PFSK-1 (cell line): ENCODE data around the gene COL7A1.

ENCODE experiments used
- FOXP2 ChIP-seq: optimal IDR thresholded peaks from 2 replicates; pipeline ENCODE3; 2011; ENCODE audit warnings: borderline replicate concordance, control low read depth, inconsistent platforms; ENCODE audit not compliant: insufficient read depth; ENCODE audit errors: extremely low read length, extremely low read depth
- POLR2AphosphoS5 ChIP-seq: IDR thresholded peaks from 2 replicates; pipeline ENCODE4 v1.6.1; 2012; ENCODE audit warnings: low read depth, mild to moderate bottlenecking, control low read depth, low read length, moderate library complexity
- TF ChIP-seq, protein P1 (sequence below), 2 experiments: IDR thresholded peaks; 2 replicates each; pipeline versions ENCODE4 v1.6.1 to v1.8.0; 2011 to 2012; ENCODE audit warnings: low read depth in 2 of 2, low read length in 2 of 2, control low read depth in 1 of 2, inconsistent platforms in 1 of 2, mild to moderate bottlenecking in 1 of 2, moderate library complexity in 1 of 2; ENCODE audit not compliant: insufficient read depth in 1 of 2

DNA sequence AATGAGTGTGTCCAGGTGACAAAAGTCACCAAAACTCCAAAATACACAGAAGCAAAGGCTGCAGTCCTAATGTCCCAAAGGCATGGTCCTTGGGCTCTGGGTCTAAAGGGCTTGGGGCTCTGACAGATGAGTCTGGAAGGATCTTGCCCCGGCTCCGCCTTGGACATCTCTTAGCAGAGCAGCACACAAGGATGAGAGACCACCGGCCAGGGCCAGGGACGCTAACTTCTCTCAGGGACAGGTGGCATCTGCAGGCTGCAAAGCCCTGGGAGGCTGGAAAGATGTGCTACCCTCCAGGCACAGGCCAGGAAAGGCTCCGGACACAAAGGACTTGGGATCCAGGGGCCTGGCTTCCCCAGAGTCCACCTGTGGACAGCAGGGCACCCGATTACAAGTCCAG is 77.1 kb downstream of the COL7A1 start:
- TF ChIP-seq, protein P1, sequence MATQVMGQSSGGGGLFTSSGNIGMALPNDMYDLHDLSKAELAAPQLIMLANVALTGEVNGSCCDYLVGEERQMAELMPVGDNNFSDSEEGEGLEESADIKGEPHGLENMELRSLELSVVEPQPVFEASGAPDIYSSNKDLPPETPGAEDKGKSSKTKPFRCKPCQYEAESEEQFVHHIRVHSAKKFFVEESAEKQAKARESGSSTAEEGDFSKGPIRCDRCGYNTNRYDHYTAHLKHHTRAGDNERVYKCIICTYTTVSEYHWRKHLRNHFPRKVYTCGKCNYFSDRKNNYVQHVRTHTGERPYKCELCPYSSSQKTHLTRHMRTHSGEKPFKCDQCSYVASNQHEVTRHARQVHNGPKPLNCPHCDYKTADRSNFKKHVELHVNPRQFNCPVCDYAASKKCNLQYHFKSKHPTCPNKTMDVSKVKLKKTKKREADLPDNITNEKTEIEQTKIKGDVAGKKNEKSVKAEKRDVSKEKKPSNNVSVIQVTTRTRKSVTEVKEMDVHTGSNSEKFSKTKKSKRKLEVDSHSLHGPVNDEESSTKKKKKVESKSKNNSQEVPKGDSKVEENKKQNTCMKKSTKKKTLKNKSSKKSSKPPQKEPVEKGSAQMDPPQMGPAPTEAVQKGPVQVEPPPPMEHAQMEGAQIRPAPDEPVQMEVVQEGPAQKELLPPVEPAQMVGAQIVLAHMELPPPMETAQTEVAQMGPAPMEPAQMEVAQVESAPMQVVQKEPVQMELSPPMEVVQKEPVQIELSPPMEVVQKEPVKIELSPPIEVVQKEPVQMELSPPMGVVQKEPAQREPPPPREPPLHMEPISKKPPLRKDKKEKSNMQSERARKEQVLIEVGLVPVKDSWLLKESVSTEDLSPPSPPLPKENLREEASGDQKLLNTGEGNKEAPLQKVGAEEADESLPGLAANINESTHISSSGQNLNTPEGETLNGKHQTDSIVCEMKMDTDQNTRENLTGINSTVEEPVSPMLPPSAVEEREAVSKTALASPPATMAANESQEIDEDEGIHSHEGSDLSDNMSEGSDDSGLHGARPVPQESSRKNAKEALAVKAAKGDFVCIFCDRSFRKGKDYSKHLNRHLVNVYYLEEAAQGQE (IDR thresholded peaks at IDR 0.05; ENCODE audit: insufficient read depth in 1 of 2, low read depth in 2 of 2, low read length in 2 of 2) = no peak
- no peak for TF ChIP-seq FOXP2
- no peak for TF ChIP-seq POLR2AphosphoS5
